ENCODE results near the gene TSPAN31. TPM values are rescaled to one million over a fixed set of nuclear protein-coding genes. Genes with fewer than 3 reads are reported as not detected.

Gene TSPAN31
- total RNA-seq, 1 donor: 41.6 TPM

DNA sequence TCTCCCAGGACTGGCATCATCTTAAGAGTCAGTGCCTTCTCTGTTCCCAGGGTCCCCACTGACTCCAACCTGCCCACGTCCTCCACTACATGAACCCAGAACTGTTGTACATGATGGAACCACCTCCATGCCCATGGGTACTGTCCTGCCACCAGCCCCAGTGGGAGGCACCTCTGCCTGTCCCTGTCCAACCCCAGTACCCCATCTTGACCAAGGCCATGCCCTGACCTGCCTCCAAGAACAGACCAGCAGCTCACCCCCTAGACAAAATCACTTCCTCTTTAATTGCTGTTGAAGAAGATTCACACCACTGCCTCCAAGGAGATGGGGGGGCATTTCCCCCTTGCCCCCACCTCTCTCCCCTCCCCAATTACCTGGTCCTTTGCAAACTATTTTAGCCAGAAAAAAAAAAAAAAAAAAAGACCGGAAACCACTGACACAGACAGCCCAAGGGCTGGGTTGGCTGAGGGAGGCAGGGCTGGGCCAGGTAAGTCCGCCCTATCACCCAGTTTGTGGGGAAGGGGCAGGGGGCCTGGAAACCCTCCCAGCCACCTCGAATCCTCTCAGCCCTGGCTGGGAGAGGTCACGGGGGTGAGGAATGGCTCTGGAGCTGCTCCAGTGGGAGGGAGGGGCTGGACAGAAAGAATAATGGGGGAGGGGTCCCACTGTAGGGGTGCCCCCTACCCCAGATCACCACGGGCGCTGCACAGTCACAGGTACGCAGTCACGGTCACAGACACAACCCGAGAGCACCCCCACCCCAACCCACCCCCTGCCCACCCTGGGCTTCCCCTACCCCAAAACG, 19.7 kb upstream of the TSPAN31 start:
- Histone ChIP-seq H3K36me3 (ENCODE audit: insufficient read depth, low read length) (peaks cover 4% of the 10 kb centered on the region), H2AFZ (ENCODE audit: low read length) (no peak overlapping the region), H3K4me3 (ENCODE audit: insufficient read depth, low read length) (no peak overlapping the region), H3K4me2 (ENCODE audit: insufficient read depth, low read length) (no peak overlapping the region), H3K27ac (ENCODE audit: low read depth, low read length) (no peak overlapping the region), H3K9me3 (ENCODE audit: low read depth, low read length) (no peaks in the 10 kb centered on the region), H3K4me1 (ENCODE audit: insufficient read depth, low read length) (peaks cover 4% of the 10 kb centered on the region), H4K20me1 (ENCODE audit: insufficient read depth, low read length) (peaks cover 2% of the 10 kb centered on the region), H3K27me3 (ENCODE audit: insufficient read depth, low read length) (peaks cover 7% of the 10 kb centered on the region), H3K79me2 (ENCODE audit: insufficient read depth, low read length) (no peaks in the 10 kb centered on the region)
- TF ChIP-seq, protein P1, sequence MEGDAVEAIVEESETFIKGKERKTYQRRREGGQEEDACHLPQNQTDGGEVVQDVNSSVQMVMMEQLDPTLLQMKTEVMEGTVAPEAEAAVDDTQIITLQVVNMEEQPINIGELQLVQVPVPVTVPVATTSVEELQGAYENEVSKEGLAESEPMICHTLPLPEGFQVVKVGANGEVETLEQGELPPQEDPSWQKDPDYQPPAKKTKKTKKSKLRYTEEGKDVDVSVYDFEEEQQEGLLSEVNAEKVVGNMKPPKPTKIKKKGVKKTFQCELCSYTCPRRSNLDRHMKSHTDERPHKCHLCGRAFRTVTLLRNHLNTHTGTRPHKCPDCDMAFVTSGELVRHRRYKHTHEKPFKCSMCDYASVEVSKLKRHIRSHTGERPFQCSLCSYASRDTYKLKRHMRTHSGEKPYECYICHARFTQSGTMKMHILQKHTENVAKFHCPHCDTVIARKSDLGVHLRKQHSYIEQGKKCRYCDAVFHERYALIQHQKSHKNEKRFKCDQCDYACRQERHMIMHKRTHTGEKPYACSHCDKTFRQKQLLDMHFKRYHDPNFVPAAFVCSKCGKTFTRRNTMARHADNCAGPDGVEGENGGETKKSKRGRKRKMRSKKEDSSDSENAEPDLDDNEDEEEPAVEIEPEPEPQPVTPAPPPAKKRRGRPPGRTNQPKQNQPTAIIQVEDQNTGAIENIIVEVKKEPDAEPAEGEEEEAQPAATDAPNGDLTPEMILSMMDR (IDR thresholded peaks at IDR 0.05; ENCODE audit: extremely low read depth, low read depth, low read length): no peak
- peak; percentile 74 for DNase-seq (ENCODE audit: insufficient read length, low spot score, missing footprints)

DNA sequence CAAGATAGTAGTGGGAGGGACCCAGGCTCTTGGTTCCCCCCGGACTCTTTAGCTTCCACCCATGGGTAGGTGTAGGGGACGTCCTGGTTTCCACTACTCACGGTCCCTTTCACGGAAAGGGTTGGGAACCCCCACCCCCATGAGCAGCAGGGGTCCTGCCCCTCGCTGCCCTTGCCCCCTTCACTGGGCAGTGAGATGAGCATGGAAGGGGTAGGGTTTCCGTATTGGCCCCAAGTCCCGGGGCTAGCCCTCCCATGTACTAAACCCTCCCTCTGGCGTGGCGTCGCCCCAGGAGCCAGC, 19.0 kb upstream of the TSPAN31 start:
- Histone ChIP-seq H3K36me3 (ENCODE audit: insufficient read depth, low read length) (no peaks in the 10 kb centered on the region), H4K20me1 (ENCODE audit: insufficient read depth, low read length) (peaks cover 2% of the 10 kb centered on the region), H3K4me1 (ENCODE audit: insufficient read depth, low read length) (peaks cover 4% of the 10 kb centered on the region), H3K4me3 (ENCODE audit: insufficient read depth, low read length) (peak overlapping the region; percentile 83), H3K79me2 (ENCODE audit: insufficient read depth, low read length) (no peaks in the 10 kb centered on the region), H3K9me3 (ENCODE audit: low read depth, low read length) (no peaks in the 10 kb centered on the region), H3K4me2 (ENCODE audit: insufficient read depth, low read length) (peak overlapping the region; percentile 88), H3K27ac (ENCODE audit: low read depth, low read length) (no peak overlapping the region), H3K27me3 (ENCODE audit: insufficient read depth, low read length) (peaks cover 12% of the 10 kb centered on the region), H2AFZ (ENCODE audit: low read length) (peak overlapping the region; percentile 97)
- TF ChIP-seq, protein P1 (IDR thresholded peaks at IDR 0.05; ENCODE audit: extremely low read depth, low read depth, low read length): no peak
- no peak for DNase-seq (ENCODE audit: insufficient read length, low spot score, missing footprints)

DNA sequence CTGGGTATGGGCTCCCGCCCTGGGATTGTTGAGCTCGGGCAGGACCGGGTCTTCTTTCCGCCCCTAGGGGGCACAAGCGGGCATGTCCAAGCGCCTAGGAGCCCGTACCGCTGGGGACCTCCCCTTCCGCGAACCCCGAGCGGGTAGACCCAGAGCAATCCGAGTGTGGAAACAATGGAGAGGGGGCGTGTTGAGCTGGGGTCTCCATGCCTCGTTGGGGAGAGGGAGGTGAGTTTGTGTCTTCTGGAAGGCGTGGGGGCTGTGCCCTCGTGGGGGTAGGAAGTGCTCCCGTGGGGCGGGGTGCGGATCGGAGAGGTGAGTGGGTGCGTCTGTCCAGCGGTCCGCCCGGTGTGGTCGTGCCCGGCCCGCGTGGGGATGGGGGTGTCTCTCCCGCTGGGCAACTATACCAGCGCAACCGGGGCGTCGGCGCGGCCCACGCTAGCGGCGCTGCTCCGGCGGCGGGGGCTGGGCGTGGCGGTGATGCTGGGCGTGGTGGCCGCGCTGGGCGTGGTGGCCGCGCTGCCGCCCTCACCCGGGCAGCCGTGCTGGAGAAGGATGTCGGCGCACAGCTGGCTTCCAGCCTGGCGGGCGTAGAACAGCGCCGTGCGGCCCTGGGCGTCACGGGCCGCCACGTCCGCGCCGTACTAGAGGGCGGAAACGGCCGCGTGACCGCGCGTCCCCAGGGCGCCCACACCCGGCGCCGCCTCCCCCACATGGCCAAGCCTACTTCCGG, 18.5 kb upstream of the TSPAN31 start:
- Histone ChIP-seq H3K4me3 (ENCODE audit: insufficient read depth, low read length) (peak overlapping the region; percentile 83), H3K27me3 (ENCODE audit: insufficient read depth, low read length) (peaks cover 15% of the 10 kb centered on the region), H2AFZ (ENCODE audit: low read length) (peak overlapping the region; percentile 97), H3K79me2 (ENCODE audit: insufficient read depth, low read length) (no peaks in the 10 kb centered on the region), H3K9me3 (ENCODE audit: low read depth, low read length) (no peaks in the 10 kb centered on the region), H4K20me1 (ENCODE audit: insufficient read depth, low read length) (peaks cover 2% of the 10 kb centered on the region), H3K4me1 (ENCODE audit: insufficient read depth, low read length) (peaks cover 4% of the 10 kb centered on the region), H3K36me3 (ENCODE audit: insufficient read depth, low read length) (no peaks in the 10 kb centered on the region), H3K27ac (ENCODE audit: low read depth, low read length) (peak overlapping the region; percentile 10), H3K4me2 (ENCODE audit: insufficient read depth, low read length) (peak overlapping the region; percentile 88)
- TF ChIP-seq, protein P1 (IDR thresholded peaks at IDR 0.05; ENCODE audit: extremely low read depth, low read depth, low read length): peak; percentile 85
- DNase-seq (ENCODE audit: insufficient read length, low spot score, missing footprints): peak; percentile 98
